Eye (tissue), 1 donor: ENCODE measurements around the gene AJM1.
"Not testable (repeated sequence)": the region's sequence is repeated elsewhere in the genome, so short reads cannot be mapped to it uniquely, and the experiment has no call there.

Source experiments
- DNase-seq: peaks from one replicate; pipeline ENCODE4 v3.0.0-alpha.2; 2015

AJM1 gene

DNA sequence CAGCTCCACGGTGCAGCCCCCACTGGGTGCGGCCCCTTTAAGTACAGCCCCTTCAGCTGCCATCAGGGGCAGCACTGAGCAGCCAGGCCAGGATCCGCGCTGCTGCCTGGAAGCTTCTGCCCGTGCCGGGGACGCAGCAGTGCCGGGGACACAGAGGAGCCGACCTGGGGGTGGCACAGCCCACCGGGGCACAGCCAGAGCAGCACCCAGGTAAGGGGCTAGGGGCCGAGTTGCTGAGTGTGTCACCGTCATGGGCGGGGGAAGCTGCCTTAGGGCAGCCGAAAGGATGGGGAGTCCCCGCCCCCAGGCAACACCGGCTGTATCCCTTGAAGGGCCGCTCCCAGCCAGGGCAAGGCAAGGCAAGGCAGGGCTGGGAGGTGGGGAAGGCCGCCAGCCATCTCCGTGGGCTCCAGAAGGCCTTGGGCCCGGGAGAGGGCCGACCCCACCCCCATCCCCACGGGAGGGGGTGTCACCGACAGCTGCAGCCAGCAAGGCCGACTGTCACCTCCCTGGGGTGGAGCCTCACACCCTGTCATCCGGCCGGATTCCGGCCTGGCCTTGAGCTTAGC lies at the start of gene AJM1:
Gene AJM1, plus strand, starts transcription at position 99 of the 569 bp plus-strand sequence. CDS start 1,937 bp downstream, outside the sequence.
- peak; percentile 93 for DNase-seq

DNA sequence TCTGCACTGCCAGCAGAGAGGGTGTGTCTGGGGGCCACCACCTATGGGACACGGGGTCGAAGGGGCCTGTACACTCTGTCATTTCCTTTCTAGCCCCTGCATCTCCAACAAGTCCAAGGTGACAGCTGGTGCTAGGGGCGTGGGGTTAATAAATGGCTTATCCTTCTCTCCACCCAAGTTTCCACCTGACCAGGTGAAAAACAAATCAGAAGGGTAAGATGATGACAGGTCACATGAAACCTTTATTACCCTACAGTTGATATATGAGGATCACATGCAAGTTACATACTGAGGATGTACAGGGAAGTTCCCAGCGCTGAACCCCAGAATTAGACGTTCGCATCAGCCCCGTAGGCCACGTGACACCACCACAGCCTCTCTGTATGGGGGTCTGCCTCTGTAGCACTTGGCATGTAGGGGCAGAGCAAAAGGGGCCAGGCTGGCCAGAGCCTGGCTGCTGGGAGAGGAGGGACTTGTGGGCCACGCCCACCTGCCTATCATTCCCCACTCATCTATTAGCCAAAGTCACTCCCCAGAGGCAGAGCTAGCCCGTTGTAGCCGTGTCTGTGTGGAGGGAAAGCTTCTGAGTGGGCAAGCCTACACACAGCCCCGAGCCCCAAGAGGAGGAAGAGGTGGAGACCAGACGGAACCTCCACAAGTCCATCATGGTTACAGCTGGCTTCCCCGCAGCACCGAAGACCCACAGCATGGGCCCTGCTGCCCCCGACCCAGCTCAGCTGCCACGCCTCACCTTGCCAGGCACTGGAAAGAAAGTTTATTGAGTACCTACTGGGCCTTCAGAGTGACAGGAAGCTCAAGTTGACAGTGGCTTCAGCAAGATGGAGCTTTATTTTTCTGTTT lies 49.0 kb upstream of the AJM1 start:
- DNase-seq: no peak

DNA sequence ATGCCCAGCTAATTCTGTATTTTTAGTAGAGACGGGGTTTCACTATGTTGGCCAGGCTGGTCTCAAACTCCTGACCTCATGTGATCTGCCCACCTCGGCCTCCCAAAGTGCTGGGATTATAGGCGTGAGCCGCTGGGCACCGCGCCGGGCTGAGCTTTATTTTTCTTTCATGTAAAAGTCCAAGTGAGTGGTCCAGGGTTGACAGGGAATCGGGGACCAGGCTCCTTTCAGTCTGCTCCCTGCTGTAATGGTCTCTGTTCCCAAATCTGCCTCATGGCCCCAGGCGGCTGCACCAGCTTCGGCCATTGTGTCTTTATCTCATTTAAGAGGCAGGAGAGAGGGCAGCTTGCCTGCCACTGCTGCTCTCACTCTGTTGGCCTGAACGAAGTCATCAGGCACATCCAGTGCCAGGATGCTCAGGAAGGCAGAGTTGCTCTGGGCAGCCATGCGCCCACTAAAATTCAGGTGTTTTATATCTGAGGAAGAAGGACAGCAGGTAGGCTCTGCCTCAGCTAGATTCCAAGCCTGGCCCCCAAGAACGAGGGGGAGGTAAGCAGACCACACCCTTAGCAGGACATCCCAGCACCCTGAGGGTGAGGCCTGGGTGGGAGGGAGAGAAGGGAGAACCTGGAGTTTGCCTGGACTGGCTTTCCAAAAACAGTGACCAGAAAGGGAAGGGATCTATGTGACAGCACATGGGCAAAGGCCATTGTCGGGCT lies 47.8 kb upstream of the AJM1 start:
- DNase-seq: no peak

DNA sequence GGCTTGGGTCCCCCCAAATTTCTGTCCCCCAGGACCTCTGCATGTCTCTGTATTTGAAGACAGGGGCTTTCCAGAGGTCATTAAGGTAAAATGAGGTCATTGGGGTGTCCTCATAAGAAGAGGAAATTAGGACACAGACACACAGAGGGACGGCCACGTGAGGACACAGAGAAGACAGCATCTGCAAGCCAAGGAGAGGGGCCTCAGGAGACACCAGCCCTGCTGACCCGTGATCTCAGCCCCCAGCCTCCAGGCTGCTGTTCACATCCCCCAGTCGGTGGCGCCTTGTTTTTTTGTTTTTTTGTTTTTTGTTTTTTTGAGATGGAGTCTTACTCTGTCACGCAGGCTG lies 47.3 kb upstream of the AJM1 start:
- DNase-seq: no peak

DNA sequence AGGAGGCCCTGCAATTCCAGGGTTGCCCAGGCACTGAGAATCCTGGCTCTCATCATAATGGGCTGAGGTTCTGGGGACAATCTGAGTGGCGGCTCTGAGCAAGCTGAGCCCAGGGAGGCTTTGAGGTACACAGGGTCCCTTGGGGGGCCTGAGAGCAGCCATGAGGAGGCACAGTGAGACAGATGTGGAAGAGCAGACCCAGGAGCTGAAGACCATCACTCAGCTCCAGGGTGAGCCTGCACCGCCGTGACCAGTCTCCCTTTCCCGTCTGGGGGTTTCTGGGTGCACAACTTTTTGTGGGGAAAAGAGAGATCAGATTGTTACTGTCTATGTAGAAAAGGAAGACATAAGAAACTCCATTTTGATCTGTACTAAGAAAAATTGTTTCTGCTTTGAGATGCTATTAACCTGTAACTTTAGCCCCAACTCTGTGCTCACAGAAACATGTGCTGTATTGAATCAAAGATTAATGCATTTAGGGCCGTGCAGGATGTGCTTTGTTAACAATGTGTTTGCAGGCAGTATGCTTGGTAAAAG lies 46.0 kb upstream of the AJM1 start, which contains the start of gene CCDC183:
Gene CCDC183, plus strand, starts transcription at position 101 of the 537 bp plus-strand sequence. Its CDS starts 60 bp downstream, at position 161.
- DNase-seq: no peak

DNA sequence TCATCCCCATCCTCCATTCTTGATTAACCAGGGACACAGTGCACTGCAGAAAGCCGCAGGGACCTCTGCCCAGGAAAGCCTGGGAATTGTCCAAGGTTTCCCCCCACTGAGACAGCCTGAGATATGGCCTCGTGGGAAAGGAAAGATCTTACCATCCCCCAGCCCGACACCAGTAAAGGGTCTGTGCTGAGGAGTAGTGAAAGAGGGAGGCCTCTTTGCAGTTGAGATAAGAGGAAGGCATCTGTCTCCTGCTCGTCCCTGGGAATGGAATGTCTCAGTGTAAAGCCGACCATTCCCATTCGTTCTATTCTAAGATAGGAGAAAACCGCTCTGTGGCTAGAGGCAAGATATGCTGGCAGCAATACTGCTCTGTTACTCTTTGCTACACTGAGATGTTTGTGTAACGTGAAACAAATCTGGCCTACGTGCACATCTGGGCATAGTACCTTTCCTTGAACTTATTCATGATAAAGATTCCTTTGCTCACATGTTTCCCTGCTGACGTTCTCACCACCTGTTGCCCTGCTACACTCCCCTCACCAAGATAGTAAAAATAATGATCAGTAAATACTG lies 45.4 kb upstream of the AJM1 start:
- DNase-seq: peak; percentile 39

DNA sequence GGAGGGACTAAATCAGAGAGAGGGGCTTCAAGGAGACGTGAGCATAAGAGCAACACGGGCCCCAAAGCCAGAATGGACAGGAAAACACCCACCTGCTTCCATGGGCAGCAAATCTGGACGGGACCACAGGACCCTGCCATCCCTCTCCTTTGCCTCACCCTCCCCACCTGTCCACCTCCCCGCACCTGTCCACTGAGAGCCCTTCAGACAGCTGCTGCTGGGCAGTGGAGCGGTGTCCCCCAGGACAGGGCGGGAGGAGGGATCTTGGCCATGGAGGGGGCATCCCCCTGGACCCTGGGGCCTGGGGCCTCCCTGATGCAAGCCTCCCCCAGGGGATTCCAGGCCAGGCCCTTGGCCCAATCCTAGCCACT lies 43.6 kb upstream of the AJM1 start:
- DNase-seq: no peak

DNA sequence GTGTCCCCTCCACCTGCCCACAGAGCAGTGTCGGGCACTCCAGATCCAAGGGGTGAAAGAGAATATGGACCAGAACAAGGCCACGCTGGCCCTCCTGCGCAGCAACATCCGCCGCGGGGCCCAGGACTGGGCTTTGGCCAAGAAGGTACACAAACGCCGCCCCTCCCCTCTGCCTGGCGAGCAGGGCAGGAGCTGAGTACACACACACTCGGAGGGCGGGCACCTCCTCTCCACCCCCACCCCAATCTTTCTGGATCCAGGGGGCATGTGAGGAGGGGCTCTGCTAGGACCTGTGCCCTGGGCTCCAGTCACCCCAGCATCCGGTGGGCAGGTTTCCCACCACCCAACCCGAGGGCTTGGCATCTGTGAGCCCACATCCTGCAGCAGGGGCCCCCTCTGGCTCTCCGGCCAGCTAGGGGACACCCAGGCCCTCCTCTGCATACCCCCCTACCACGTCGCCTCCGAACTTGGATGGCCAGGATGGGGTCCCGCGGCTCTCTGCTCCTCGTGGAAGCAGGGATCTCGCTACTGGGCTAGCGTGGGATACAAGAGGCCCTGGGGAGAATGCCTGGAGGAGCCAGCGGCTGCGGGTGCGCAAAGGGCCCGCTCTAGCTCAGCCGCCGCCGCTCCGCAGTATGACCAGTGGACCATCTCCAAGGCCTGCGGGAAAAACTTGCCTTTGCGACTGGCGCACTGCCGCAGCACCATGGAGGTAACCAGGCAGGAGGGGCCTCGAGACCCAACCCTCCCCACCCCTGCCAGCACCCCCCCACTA lies 43.0 kb upstream of the AJM1 start:
- DNase-seq: peak; percentile 53

DNA sequence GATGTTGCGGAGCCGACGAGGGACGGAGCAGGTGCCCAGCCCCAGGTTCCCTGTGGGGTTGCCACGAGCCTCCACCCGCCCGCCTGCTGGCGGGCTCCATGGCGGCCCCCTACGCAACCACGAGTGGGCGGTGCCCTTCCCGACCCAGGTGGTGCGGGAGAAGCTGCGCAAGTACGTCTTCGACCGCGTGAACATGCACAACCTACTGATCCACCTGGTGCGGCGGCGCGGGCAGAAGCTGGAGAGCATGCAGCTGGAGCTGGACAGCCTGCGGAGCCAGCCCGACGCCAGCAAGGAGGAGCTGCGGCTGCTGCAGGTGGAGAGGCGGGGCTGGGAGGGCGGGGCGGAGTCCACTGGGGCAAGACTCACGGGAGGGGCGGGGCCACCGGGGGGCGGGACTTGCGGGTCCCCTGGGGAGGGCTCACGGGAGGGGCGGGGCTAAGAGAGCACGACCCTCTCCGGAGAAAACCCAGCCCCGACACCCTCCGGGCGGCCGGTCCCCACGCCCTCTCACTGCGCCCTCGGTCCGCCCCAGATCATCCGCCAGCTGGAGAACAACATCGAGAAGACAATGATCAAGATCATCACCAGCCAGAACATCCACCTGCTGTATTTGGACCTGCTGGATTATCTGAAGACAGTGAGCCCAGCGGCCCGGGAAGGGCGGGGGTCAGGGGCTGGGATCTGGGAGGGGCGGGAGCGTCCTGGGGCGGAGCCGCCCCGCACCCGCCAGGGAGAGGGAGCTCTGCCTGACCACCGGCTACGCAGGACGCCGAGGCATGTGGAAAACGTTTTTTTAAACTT lies 42.2 kb upstream of the AJM1 start:
- peak; percentile 90 for DNase-seq

DNA sequence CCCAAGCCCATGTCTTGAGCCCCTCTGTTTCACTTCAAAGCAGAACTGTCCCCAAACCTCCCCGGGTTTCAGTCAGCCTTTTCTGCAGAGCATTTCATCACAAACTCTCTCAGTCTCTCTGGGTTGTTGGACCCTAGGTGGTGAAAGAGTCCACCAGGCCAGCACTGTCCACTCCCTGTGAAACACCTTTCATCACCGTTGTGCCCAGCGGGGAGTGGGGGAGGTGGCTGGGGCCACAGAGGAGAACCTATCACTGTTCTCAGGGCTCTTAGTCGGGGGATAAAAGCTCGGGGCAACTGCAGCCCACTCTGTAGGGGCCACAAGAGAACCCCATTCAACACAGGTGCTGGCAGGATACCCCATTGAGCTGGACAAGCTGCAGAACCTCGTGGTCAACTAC lies 40.0 kb upstream of the AJM1 start:
- DNase-seq: no peak

DNA sequence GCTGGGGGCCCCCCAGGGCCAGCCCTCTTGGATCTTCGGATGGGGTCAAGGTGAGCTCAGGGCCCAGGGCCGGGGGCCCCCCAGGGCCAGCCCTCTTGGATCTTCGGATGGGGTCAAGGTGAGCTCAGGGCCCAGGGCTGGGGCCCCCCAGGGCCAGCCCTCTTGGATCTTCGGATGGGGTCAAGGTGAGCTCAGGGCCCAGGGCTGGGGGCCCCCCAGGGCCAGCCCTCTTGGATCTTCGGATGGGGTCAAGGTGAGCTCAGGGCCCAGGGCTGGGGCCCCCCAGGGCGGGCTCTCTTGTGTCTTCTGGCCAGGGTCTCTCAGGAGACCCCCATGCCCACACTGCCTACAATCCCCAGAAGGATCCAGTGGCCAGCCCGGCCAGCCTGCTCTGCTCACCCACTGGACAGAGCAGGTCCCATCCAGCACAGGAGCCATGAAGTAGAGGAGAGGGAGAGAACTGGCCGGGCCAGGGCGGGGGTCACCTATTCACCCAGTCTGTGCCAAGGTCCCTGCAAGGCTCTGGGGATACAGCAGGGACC lies 39.2 kb upstream of the AJM1 start:
- DNase-seq: not testable (repeated sequence)

DNA sequence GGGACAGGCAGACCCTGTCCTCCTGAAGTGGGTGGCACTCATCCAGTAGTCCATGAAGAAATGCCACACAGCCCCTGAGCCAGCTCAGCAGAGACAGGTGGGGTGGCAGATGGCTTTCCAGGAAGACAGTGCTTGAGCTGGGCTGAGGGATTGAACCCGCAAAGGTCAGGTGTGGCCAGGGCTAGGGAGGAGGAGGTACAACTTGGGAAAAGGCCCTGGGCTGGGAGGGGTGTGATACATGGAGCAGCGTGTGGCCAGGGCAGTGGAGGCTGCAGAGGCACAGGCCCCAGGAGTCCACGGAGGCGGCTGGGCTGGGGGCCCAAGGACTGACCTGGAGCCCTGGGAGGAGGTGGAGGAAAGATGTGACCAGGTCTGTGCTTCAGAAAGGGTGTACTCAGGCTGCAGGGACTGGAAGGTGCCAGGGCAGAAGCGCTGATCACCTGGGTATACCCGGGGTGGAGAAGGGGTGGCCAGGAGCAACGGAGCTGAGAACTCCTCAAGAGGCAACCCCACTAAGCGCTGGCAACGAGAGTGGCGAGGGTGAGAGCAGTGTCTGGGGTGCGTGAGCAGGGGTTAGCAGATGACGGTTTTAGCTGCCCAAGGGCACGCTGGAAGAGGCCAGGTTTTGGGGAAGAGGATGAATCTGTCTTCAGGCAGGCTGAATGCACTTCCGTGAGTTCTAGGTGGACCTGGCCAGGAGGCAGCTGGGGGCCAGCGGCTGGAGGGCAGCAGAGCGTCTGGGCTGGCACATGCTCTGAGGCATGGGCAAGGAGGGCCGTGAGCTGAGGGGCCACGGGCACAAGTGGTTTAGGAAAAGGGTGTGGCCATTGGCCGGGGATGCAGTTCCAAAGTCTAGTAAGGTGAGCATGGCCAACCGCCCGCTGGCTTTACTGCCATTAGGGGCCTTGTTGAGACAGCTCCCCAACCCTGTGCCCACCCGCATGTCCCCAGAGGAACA lies 38.4 kb upstream of the AJM1 start:
- no peak for DNase-seq

DNA sequence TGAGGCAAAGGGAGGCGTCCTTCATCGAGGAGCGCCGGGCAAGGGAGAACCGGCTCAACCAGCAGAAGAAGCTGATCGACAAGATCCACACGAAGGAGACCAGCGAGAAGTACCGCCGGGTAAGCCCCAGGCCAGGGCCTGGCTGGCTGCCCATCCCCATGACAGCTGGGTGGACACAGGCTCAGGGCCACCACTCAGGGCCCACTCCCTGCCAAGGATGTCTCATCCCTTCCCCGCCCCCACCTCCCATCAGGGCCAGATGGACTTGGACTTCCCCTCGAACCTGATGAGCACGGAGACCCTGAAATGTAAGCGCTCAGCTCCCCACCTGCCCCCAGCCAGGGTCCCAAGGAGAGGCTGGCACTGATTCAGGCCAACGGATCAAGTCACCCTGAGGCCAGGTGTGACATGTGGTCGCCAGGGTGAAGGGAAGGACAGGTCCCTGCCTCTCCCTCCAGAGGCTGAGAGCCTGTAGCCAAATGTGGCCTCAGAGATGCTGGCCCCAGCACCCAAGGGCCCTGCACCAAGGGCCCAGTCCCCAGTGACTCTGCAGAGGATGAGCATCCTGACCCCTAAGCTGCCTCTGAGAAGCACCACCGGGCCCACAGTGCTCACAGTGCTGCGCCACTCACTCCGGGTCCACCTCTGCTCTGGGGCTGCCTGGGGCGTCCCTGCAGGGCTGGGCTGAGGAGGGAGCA lies 37.6 kb upstream of the AJM1 start:
- no peak for DNase-seq

DNA sequence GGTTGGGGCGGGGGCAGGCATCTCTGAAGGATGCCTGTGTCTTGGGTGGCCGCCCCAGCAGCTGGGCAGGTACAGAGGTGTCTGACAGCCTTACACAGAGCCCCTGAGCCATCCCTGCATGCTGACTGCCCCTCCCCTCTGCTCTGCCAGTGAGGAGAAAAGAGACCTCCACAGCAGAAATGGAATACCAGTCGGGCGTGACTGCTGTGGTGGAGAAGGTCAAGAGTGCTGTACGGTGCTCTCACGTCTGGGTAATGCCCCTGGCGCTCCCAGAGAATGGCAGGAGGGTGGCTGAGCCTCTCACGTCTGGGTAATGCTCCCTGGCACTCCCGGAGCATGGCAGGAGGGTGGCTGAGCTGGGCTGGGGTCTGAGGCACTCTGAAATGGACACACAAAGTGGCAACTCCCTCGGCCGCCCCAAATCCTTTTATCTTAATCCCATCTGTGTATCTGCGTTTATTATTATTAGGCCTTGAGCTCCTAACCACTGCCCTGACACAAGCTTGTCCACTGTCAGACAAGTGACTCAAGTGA lies 37.0 kb upstream of the AJM1 start:
- DNase-seq: no peak

DNA sequence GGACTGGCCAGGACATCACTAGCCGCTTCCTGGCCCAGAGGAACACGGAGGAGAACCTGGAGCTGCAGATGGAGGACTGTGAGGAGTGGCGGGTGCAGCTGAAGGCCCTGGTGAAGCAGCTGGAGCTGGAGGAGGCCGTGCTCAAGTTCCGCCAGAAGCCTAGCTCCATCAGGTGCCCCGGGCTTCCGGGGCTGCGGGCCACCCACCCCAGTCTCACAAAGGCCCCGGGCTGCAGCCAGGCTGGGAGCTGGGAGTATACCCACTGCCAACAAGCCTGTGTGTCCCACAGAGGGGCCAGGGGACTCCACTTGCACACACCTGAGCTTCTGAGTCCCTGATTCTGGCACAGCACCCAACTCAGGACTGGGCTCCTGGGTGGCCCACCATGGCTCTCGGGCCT lies 36.2 kb upstream of the AJM1 start:
- DNase-seq: no peak

DNA sequence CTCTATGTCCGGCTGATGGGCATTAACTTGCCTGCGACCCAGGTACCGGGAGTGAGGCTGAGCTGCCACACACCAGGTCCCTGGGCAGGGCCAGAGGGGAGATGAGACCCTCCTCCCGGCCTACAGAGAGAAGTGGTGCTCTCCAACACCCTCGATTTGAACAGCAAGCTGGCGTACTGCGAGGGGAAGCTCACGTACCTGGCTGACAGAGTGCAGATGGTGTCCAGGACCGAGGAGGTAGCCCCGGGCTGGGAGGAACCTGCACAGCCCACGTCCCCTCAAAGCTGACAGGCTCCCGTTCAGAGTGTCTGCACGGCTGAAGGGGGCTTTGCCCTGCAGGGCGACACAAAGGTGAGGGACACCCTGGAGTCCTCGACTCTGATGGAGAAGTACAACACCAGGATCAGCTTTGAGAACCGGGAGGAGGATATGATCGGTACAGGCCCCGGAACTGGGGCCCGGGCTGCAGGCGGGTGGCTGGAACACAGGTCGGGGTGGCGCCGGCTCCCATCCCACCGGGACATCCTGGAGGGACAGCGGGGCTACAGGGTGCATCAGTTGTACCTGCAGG lies 35.6 kb upstream of the AJM1 start:
- no peak for DNase-seq

DNA sequence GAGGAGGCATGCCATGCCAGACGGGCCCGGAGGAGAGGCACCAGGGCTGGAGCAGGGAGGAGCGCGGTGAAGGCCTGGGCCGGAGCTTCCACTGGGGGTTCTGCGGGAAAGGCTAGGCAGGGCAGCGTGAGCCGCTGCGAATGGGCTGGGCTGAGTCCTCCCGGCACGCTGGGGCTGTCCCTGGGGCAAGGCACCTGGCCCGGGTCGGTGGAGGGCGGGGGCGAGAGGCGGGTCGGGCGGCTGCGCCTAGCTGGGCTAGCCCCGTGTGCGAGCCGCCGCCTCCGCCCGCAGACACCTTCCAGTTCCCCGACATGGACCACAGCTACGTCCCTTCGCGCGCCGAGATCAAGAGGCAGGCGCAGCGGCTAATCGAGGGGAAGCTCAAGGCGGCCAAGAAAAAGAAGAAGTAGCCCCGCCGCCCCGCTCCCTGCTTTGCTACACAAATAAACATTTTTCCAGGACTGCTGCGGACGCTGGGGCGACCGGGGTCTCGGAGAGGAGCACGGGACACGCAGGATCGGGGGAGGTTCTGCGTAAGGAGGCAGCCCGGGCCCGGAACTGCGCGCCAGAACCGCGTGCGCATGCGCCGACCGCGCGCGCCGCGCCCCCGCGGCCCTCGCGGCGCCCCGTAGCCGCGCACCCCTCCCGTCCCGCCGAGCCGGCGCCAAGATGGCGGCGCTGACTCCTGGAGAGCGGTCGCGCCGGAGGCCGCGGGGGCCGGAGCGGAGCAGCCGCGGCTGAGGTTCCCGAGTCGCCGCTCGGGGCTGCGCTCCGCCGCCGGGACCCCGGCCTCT lies 34.8 kb upstream of the AJM1 start, which contains the start of gene RABL6:
Gene RABL6, plus strand, starts transcription at position 668 of the 794 bp plus-strand sequence. CDS start 249 bp downstream, outside the sequence.
- peak; percentile 91 for DNase-seq
